ENCODE data around the gene TELO2.

Gene TELO2

GRCh38 chr16:1524366-1524765 lies 31.2 kb downstream of the TELO2 start:
- Histone ChIP-seq H3K9me3 (ENCODE audit: control insufficient read depth, insufficient read depth, low read length) (no peaks in the 10 kb centered on the region), H3K27ac (ENCODE audit: low read depth, low read length) (no peak overlapping the region), H3K36me3 (ENCODE audit: control insufficient read depth, low read length) (no peaks in the 10 kb centered on the region), H3K4me3 (ENCODE audit: low read length) (no peak overlapping the region), H3K9me2 (replicated peaks; ENCODE audit: control insufficient read depth, low read length) (no peaks in the 10 kb centered on the region), H3K4me1 (ENCODE audit: control insufficient read depth, low read length) (no peaks in the 10 kb centered on the region), H3F3A (ENCODE audit: control insufficient read depth, insufficient read depth) (no peaks in the 10 kb centered on the region), H4K20me1 (ENCODE audit: control insufficient read depth, insufficient read depth, low read depth, low read length) (no peaks in the 10 kb centered on the region), H3K27me3 (ENCODE audit: control insufficient read depth, low read length) (no peaks in the 10 kb centered on the region), H3K4me2 (ENCODE audit: low read length) (no peak overlapping the region), H3K79me2 (ENCODE audit: control insufficient read depth, low read length) (no peaks in the 10 kb centered on the region)
- TF ChIP-seq EZH2phosphoT487 (IDR thresholded peaks at IDR 0.05; ENCODE audit: borderline replicate concordance, low read length) (no peak), CTCF (IDR thresholded peaks at IDR 0.05; ENCODE audit: low read depth, low read length, poor library complexity, severe bottlenecking) (no peak)

GRCh38 chr16:1525871-1526607 lies 32.9 kb downstream of the TELO2 start:
- H3K4me3 ChIP-seq (ENCODE audit: low read length) = no peak overlapping the region
- no peak overlapping the region for H3K27ac ChIP-seq (ENCODE audit: low read depth, low read length)
- no peaks in the 10 kb centered on the region for H3K36me3 ChIP-seq (ENCODE audit: control insufficient read depth, low read length)
- H3K4me1 ChIP-seq (ENCODE audit: control insufficient read depth, low read length) = no peaks in the 10 kb centered on the region
- no peaks in the 10 kb centered on the region for H3K27me3 ChIP-seq (ENCODE audit: control insufficient read depth, low read length)
- H3K79me2 ChIP-seq (ENCODE audit: control insufficient read depth, low read length) = no peaks in the 10 kb centered on the region
- H3K9me2 ChIP-seq (replicated peaks; ENCODE audit: control insufficient read depth, low read length) = no peaks in the 10 kb centered on the region
- H4K20me1 ChIP-seq (ENCODE audit: control insufficient read depth, insufficient read depth, low read depth, low read length) = no peaks in the 10 kb centered on the region
- no peak for TF ChIP-seq EZH2phosphoT487 (IDR thresholded peaks at IDR 0.05; ENCODE audit: borderline replicate concordance, low read length)
- TF ChIP-seq CTCF (IDR thresholded peaks at IDR 0.05; ENCODE audit: low read depth, low read length, poor library complexity, severe bottlenecking) = no peak
- no peaks in the 10 kb centered on the region for H3F3A ChIP-seq (ENCODE audit: control insufficient read depth, insufficient read depth)
- no peak overlapping the region for H3K4me2 ChIP-seq (ENCODE audit: low read length)
- no peaks in the 10 kb centered on the region for H3K9me3 ChIP-seq (ENCODE audit: control insufficient read depth, insufficient read depth, low read length)

- Histone ChIP-seq H3K27me3 (ENCODE audit: control insufficient read depth, low read length) (no peaks in the 10 kb centered on the region), H3K79me2 (ENCODE audit: control insufficient read depth, low read length) (no peaks in the 10 kb centered on the region), H3K4me1 (ENCODE audit: control insufficient read depth, low read length) (no peaks in the 10 kb centered on the region), H4K20me1 (ENCODE audit: control insufficient read depth, insufficient read depth, low read depth, low read length) (no peaks in the 10 kb centered on the region), H3F3A (ENCODE audit: control insufficient read depth, insufficient read depth) (no peaks in the 10 kb centered on the region), H3K36me3 (ENCODE audit: control insufficient read depth, low read length) (no peaks in the 10 kb centered on the region), H3K27ac (ENCODE audit: low read depth, low read length) (no peak overlapping the region), H3K4me3 (ENCODE audit: low read length) (no peak overlapping the region), H3K4me2 (ENCODE audit: low read length) (no peak overlapping the region), H3K9me2 (replicated peaks; ENCODE audit: control insufficient read depth, low read length) (no peaks in the 10 kb centered on the region), H3K9me3 (ENCODE audit: control insufficient read depth, insufficient read depth, low read length) (no peaks in the 10 kb centered on the region)
- TF ChIP-seq EZH2phosphoT487 (IDR thresholded peaks at IDR 0.05; ENCODE audit: borderline replicate concordance, low read length) (no peak), CTCF (IDR thresholded peaks at IDR 0.05; ENCODE audit: low read depth, low read length, poor library complexity, severe bottlenecking) (no peak)
Measured at GRCh38 chr16:1526608-1527555, 33.7 kb downstream of the TELO2 start.
